GM13976 (cell line): Measurements from ENCODE around the gene C18orf32.
A peak's percentile ranks its signal among the peaks of the same experiment; 100 is the strongest.

Source experiments
- DNase-seq: peaks from one replicate; pipeline ENCODE4 v3.0.0; 2012; ENCODE audit warnings: low spot score
- CTCF ChIP-seq: IDR thresholded peaks from 2 replicates; pipeline ENCODE4 v1.5.1; 2012; ENCODE audit warnings: borderline replicate concordance, mild to moderate bottlenecking; ENCODE audit not compliant: insufficient read depth; ENCODE audit errors: extremely low read depth, missing control alignments, control extremely low read depth
- in situ Hi-C: fragments of 300-500 bp; cut with MboI; formaldehyde crosslinking; loops from one replicate; pipeline ENCODE4 v1.12.0; 2022; ENCODE audit warnings: low sequenced_read_pairs, mixed read lengths, inconsistent platforms; ENCODE audit not compliant: unreplicated experiment

The C18orf32 gene

GRCh38 chr18:49486953-49487710, at the start of gene C18orf32:
Gene C18orf32, minus strand, starts transcription at chr18:49487234. Its CDS starts 3,486 bp downstream, at chr18:49483748.
- TF ChIP-seq CTCF = no peak
- peak; percentile 93 for DNase-seq
- in situ Hi-C loops = no loop called here

- in situ Hi-C loops = no loop called here
- DNase-seq = no peak
- no peak for TF ChIP-seq CTCF
These were observed 48.0 kb upstream of the C18orf32 start for GRCh38 chr18:49534846-49535601.

GRCh38 chr18:49531678-49532153, 44.7 kb upstream of the C18orf32 start:
- in situ Hi-C loops = no loop called here
- DNase-seq = no peak
- TF ChIP-seq CTCF = no peak

GRCh38 chr18:49529596-49529995, 42.6 kb upstream of the C18orf32 start:
- TF ChIP-seq CTCF = no peak
- in situ Hi-C loops = no loop called here
- no peak for DNase-seq

GRCh38 chr18:49527631-49528327, 40.7 kb upstream of the C18orf32 start:
- in situ Hi-C loops = no loop called here
- no peak for DNase-seq
- TF ChIP-seq CTCF = no peak

GRCh38 chr18:49525981-49526380, 38.9 kb upstream of the C18orf32 start:
- in situ Hi-C loops = no loop called here
- no peak for DNase-seq
- no peak for TF ChIP-seq CTCF
